ENCODE results near the gene CBFB.

- TF ChIP-seq, protein P1, sequence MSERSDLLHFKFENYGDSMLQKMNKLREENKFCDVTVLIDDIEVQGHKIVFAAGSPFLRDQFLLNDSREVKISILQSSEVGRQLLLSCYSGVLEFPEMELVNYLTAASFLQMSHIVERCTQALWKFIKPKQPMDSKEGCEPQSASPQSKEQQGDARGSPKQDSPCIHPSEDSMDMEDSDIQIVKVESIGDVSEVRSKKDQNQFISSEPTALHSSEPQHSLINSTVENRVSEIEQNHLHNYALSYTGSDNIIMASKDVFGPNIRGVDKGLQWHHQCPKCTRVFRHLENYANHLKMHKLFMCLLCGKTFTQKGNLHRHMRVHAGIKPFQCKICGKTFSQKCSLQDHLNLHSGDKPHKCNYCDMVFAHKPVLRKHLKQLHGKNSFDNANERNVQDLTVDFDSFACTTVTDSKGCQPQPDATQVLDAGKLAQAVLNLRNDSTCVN (CRISPR knock-in tag; IDR thresholded peaks at IDR 0.05): no peak
- TF ChIP-seq CHAMP1 (IDR thresholded peaks at IDR 0.05) (no peak), CREM (IDR thresholded peaks at IDR 0.05; ENCODE audit: low read depth) (no peak), MBD2 (IDR thresholded peaks at IDR 0.05; ENCODE audit: borderline replicate concordance, low read depth) (no peak), RUNX1 (IDR thresholded peaks at IDR 0.05; ENCODE audit: low read depth) (no peak), CTCF (IDR thresholded peaks at IDR 0.05 in 2 of 3, conservative IDR thresholded peaks at IDR 0.05 in 1 of 3; ENCODE audit: insufficient read depth in 2 of 3, low read depth in 1 of 3, low read length in 3 of 3) (no peak), REST (IDR thresholded peaks at IDR 0.05; ENCODE audit: borderline replicate concordance) (no peak), REST (CRISPR knock-in tag; IDR thresholded peaks at IDR 0.05; ENCODE audit: low read depth) (no peak)
- TF ChIP-seq, protein P2, sequence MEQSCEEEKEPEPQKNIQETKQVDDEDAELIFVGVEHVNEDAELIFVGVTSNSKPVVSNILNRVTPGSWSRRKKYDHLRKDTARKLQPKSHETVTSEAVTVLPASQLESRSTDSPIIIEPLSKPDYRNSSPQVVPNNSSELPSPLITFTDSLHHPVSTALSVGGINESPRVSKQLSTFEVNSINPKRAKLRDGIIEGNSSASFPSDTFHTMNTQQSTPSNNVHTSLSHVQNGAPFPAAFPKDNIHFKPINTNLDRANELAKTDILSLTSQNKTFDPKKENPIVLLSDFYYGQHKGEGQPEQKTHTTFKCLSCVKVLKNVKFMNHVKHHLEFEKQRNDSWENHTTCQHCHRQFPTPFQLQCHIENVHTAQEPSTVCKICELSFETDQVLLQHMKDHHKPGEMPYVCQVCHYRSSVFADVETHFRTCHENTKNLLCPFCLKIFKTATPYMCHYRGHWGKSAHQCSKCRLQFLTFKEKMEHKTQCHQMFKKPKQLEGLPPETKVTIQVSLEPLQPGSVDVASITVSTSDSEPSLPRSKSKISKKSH (CRISPR knock-in tag; IDR thresholded peaks at IDR 0.05): no peak
Observed at GRCh38 chr16:67006930-67007658, 21.9 kb upstream of the CBFB start.
